ENCODE measurements around the gene TWSG1. TPM values are rescaled to one million over a fixed set of nuclear protein-coding genes. Genes with fewer than 3 reads are reported as not detected.

TWSG1 gene
- total RNA-seq, 1 donor, result 157 TPM

GRCh38 chr18:9343577-9343976, 9.0 kb downstream of the TWSG1 start:
- TF ChIP-seq CTCF (IDR thresholded peaks at IDR 0.05; ENCODE audit: insufficient read depth, low read length), result no peak
- no peak for DNase-seq (ENCODE audit: low read depth)
- no peak overlapping the region for H3K4me3 ChIP-seq (ENCODE audit: low read depth, low read length)

GRCh38 chr18:9346775-9347174, 12.2 kb downstream of the TWSG1 start:
- no peak for TF ChIP-seq CTCF (IDR thresholded peaks at IDR 0.05; ENCODE audit: insufficient read depth, low read length)
- H3K4me3 ChIP-seq (ENCODE audit: low read depth, low read length), result no peak overlapping the region

GRCh38 chr18:9348079-9348671, 13.6 kb downstream of the TWSG1 start:
- no peak for TF ChIP-seq CTCF (IDR thresholded peaks at IDR 0.05; ENCODE audit: insufficient read depth, low read length)
- peak; percentile 62 for DNase-seq (ENCODE audit: low read depth)
- no peak overlapping the region for H3K4me3 ChIP-seq (ENCODE audit: low read depth, low read length)

More at GRCh38 chr18:9346775-9347174, 12.2 kb downstream of the TWSG1 start:
- DNase-seq (ENCODE audit: low read depth), result no peak

- no peak overlapping the region for H3K4me3 ChIP-seq (ENCODE audit: low read depth, low read length)
- no peak for TF ChIP-seq CTCF (IDR thresholded peaks at IDR 0.05; ENCODE audit: insufficient read depth, low read length)
- peak; percentile 16 for DNase-seq (ENCODE audit: low read depth)
These were observed 14.2 kb downstream of the TWSG1 start for GRCh38 chr18:9348766-9349165.

GRCh38 chr18:9353596-9353995, 19.0 kb downstream of the TWSG1 start:
- no peak for TF ChIP-seq CTCF (IDR thresholded peaks at IDR 0.05; ENCODE audit: insufficient read depth, low read length)
- no peak for DNase-seq (ENCODE audit: low read depth)

GRCh38 chr18:9354256-9354655, 19.7 kb downstream of the TWSG1 start:
- no peak for TF ChIP-seq CTCF (IDR thresholded peaks at IDR 0.05; ENCODE audit: insufficient read depth, low read length)
- no peak overlapping the region for H3K4me3 ChIP-seq (ENCODE audit: low read depth, low read length)
- DNase-seq (ENCODE audit: low read depth), result peak; percentile 20

More at GRCh38 chr18:9353596-9353995, 19.0 kb downstream of the TWSG1 start:
- no peak overlapping the region for H3K4me3 ChIP-seq (ENCODE audit: low read depth, low read length)

- TF ChIP-seq CTCF (IDR thresholded peaks at IDR 0.05; ENCODE audit: insufficient read depth, low read length), result no peak
- no peak overlapping the region for H3K4me3 ChIP-seq (ENCODE audit: low read depth, low read length)
- DNase-seq (ENCODE audit: low read depth), result no peak
These were observed 22.4 kb downstream of the TWSG1 start for GRCh38 chr18:9356976-9357375.

All from fibroblast of the aortic adventitia (primary cell).